ENCODE results near the gene OTUB1. TPM values are rescaled to one million over a fixed set of nuclear protein-coding genes. Genes with fewer than 3 reads are reported as not detected.

OTUB1 gene
- total RNA-seq, 2 experiments from 2014 or later: 86.8 to 93.6 TPM

Other genes starting within 250 kb of the OTUB1 start
- 1 to 10 TPM; 1.1 to 1.7 TPM for gene ZFTA, start 217.7 kb upstream of the OTUB1 start, total RNA-seq
- 10 to 100 TPM; 33.2 to 37.2 TPM for gene SPINDOC, start 173.0 kb upstream of the OTUB1 start, total RNA-seq
- 10 to 100 TPM; 48.7 to 54.2 TPM for gene MARK2, start 147.3 kb upstream of the OTUB1 start, total RNA-seq
- not detected for gene RCOR2, start 69.3 kb upstream of the OTUB1 start, total RNA-seq
- 10 to 100 TPM; 28.9 to 31.1 TPM for gene NAA40, start 47.4 kb upstream of the OTUB1 start, total RNA-seq
- 100 to 1,000 TPM; 506 to 527 TPM for gene COX8A, start 11.8 kb upstream of the OTUB1 start, total RNA-seq
- gene FLRT1, start 49.5 kb downstream of the OTUB1 start, total RNA-seq: under 1 TPM; 0.05 to 0.23 TPM
- gene MACROD1, start 179.7 kb downstream of the OTUB1 start, total RNA-seq: 1 to 10 TPM; 8.8 to 9.1 TPM
- 100 to 1,000 TPM; 258 to 269 TPM for gene STIP1, start 199.7 kb downstream of the OTUB1 start, total RNA-seq
- 100 to 1,000 TPM; 195 to 199 TPM for gene FERMT3, start 220.3 kb downstream of the OTUB1 start, total RNA-seq
- 10 to 100 TPM; 34.7 to 35.3 TPM for gene TRPT1, start 239.7 kb downstream of the OTUB1 start, total RNA-seq
- gene NUDT22, start 239.8 kb downstream of the OTUB1 start, total RNA-seq: 10 to 100 TPM; 84.8 to 90.6 TPM
- 10 to 100 TPM; 40.8 to 42.0 TPM for gene DNAJC4, start 244.1 kb downstream of the OTUB1 start, total RNA-seq
- gene VEGFB, start 248.1 kb downstream of the OTUB1 start, total RNA-seq: 10 to 100 TPM; 49.1 to 58.5 TPM